GM10248 (cell line): ENCODE data around the gene SLC27A4.
"Not testable (repeated sequence)": the region's sequence is repeated elsewhere in the genome, so short reads cannot be mapped to it uniquely, and the experiment has no call there.

Experiments
- CTCF ChIA-PET: fragments of 300-600 bp; sonication (Branson Sonifier 250); formaldehyde crosslinking; extraction: SDS; loops from one replicate; lab custom pipeline; 2021; ENCODE audit warnings: antibody characterized with exemption; lab: Yijun Ruan, JAX
- POLR2A ChIA-PET: fragments of 350-650 bp; sonication (Branson Sonifier 250); formaldehyde crosslinking; extraction: SDS; loops from one replicate; lab custom pipeline; 2020; ENCODE audit warnings: antibody characterized with exemption; lab: Yijun Ruan, JAX
- DNase-seq: peaks from one replicate; pipeline ENCODE4 v3.0.0; 2012; ENCODE audit errors: extremely low spot score
- CTCF ChIP-seq: IDR thresholded peaks from 2 replicates; pipeline ENCODE4 v1.5.1; 2012; ENCODE audit warnings: mild to moderate bottlenecking, low read depth; ENCODE audit errors: extremely low read depth, missing control alignments, control extremely low read depth

Gene SLC27A4

DNA sequence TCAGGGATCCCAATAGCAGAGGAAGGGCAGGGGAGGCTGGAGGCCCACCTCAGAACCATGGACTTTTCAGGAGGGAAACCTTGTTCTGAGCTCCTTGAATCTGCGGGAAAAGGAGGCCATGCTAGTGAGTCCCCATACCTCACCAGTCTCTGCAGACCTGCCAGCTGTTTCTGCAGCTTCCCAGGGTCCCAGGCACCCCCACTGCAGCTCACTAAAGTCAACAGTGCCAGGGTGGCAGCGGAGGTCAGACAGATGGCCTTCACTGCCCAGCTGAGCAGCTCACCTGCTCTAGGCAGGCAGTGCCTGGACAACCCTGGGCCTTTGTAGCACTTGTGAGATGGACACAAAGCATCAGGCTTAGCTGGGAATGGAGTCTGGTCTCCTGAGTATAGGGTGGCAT, 4.4 kb upstream of the SLC27A4 start:
- no peak for DNase-seq
- TF ChIP-seq CTCF = no peak
- CTCF ChIA-PET = interaction anchor here (0.7 to 2.4 kb wide), 10 partner anchors 8 to 84 kb away, joined by 3 to 7 read pairs (median 4); partner anchors contain the start of genes CERCAM and TRUB2
- POLR2A ChIA-PET = interaction anchor here (1.1 kb wide), 1 partner anchor 35 kb away, joined by 3 read pairs; the partner anchor contains the start of gene URM1

DNA sequence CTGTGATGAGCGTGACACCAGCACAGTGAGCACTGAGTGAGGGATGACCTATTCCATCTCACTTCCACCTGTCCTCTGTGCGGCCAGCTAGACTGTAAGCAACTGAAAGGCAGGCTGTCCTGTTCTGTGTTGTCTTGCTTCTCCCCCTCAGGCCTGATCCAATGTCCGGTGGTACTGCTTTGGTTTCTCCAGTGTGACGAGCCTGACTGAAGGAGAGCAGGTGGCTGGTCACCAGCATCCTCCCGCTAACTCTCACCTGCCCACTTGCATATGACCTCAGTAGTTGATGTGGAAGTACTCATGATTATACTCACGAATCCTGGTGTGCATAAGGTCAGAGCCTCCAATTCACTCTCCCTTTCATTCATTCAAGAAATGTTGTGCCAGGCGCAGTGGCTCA, 2.4 kb upstream of the SLC27A4 start:
- POLR2A ChIA-PET = no interaction called here
- DNase-seq = no peak
- CTCF ChIA-PET = interaction anchor here (2.5 to 2.9 kb wide), 2 partner anchors 24 to 42 kb away, joined by 8 to 10 read pairs; no protein-coding TSS in a partner anchor
- no peak for TF ChIP-seq CTCF

- ChIA-PET CTCF (interaction anchor here (2.5 to 2.9 kb wide), 2 partner anchors 23 to 43 kb away, joined by 8 to 10 read pairs; no protein-coding TSS in a partner anchor), POLR2A (interaction anchor here (0.6 kb wide), 1 partner anchor 89 kb away, joined by 3 read pairs; no protein-coding TSS in a partner anchor)
- DNase-seq = not testable (repeated sequence)
These were observed 1.3 kb upstream of the SLC27A4 start for GRCh38 chr9:128338852-128339614.

GRCh38 chr9:128340691-128341434, 536 bp downstream of the SLC27A4 start:
- no peak for TF ChIP-seq CTCF
- ChIA-PET POLR2A (no interaction called here), CTCF (interaction anchor here (0.6 to 13.1 kb wide), 30 partner anchors 7 to 541 kb away, joined by 3 to 127 read pairs (median 4); partner anchors contain the start of genes KYAT1 and LRRC8A)
- DNase-seq = no peak

- POLR2A ChIA-PET = no interaction called here
- CTCF ChIA-PET = interaction anchor here (0.6 to 13.1 kb wide), 29 partner anchors 8 to 540 kb away, joined by 3 to 127 read pairs (median 4); partner anchors contain the start of genes KYAT1 and LRRC8A
- peak; percentile 87 for DNase-seq
- TF ChIP-seq CTCF = peak; percentile 81
These were observed 1.1 kb downstream of the SLC27A4 start for GRCh38 chr9:128341435-128341849.

- ChIA-PET POLR2A (no interaction called here), CTCF (interaction anchor here (0.6 to 13.1 kb wide), 2 partner anchors 17 to 631 kb away, joined by 3 to 127 read pairs; no protein-coding TSS in a partner anchor)
- DNase-seq = no peak
- TF ChIP-seq CTCF = no peak
These were observed 2.8 kb downstream of the SLC27A4 start for GRCh38 chr9:128342971-128343680.
